Measurements from ENCODE around the gene RTTN. TPM values are rescaled to one million over a fixed set of nuclear protein-coding genes. Genes with fewer than 3 reads are reported as not detected.

The RTTN gene
- total and polyA plus RNA-seq, 3 donors from 2014 or later, result 23.1 to 67.0 (median 40.1) TPM

- WGBS, 2 donors, result 79 to 83% methylated on average over 1 of the region's 1 CpG
- no peak for DNase-seq
- no peaks in the 10 kb centered on the region for H3K36me3 ChIP-seq (ENCODE audit: low read depth, missing control alignments)
- no peaks in the 10 kb centered on the region for H3K4me1 ChIP-seq
- no peaks in the 10 kb centered on the region for H3K9me3 ChIP-seq
- TF ChIP-seq POLR2A (IDR thresholded peaks at IDR 0.05) (no peak), CTCF (IDR thresholded peaks at IDR 0.05) (no peak)
- no peak overlapping the region for H3K4me3 ChIP-seq
- H3K27ac ChIP-seq, result no peak overlapping the region
- intact Hi-C loops (cut with DNase I; ENCODE audit: low total_unique reads), result no loop called here
- H3K27me3 ChIP-seq, result no peaks in the 10 kb centered on the region
These were observed 115.6 kb downstream of the RTTN start for GRCh38 chr18:70089858-70090257.

- Histone ChIP-seq H3K36me3 (ENCODE audit: low read depth, missing control alignments) (no peaks in the 10 kb centered on the region), H3K4me1 (no peaks in the 10 kb centered on the region), H3K27ac (no peak overlapping the region), H3K9me3 (no peaks in the 10 kb centered on the region), H3K4me3 (no peak overlapping the region), H3K27me3 (no peaks in the 10 kb centered on the region)
- WGBS, 2 donors, result 85 to 86% methylated on average over 4 of the region's 4 CpGs
- TF ChIP-seq POLR2A (IDR thresholded peaks at IDR 0.05) (no peak), CTCF (IDR thresholded peaks at IDR 0.05) (no peak)
- DNase-seq, result no peak
- intact Hi-C loops (cut with DNase I; ENCODE audit: low total_unique reads), result no loop called here
These were observed 119.4 kb downstream of the RTTN start for GRCh38 chr18:70086085-70086484.

- Histone ChIP-seq H3K27me3 (no peaks in the 10 kb centered on the region), H3K9me3 (no peaks in the 10 kb centered on the region), H3K36me3 (ENCODE audit: low read depth, missing control alignments) (no peaks in the 10 kb centered on the region), H3K27ac (no peak overlapping the region), H3K4me3 (no peak overlapping the region), H3K4me1 (no peaks in the 10 kb centered on the region)
- no peak for TF ChIP-seq CTCF (IDR thresholded peaks at IDR 0.05)
- TF ChIP-seq POLR2A (IDR thresholded peaks at IDR 0.05), result no peak
- 72 to 73% methylated on average over 5 of the region's 5 CpGs for WGBS, 2 donors
- intact Hi-C loops (cut with DNase I; ENCODE audit: low total_unique reads), result no loop called here
- DNase-seq, result no peak
These were observed 119.8 kb downstream of the RTTN start for GRCh38 chr18:70085641-70086040.

- no peaks in the 10 kb centered on the region for H3K4me1 ChIP-seq
- H3K9me3 ChIP-seq, result no peaks in the 10 kb centered on the region
- WGBS, 2 donors, result 83 to 96% methylated on average over 2 of the region's 2 CpGs
- H3K27ac ChIP-seq, result no peak overlapping the region
- no peak for TF ChIP-seq POLR2A (IDR thresholded peaks at IDR 0.05)
- no peak for TF ChIP-seq CTCF (IDR thresholded peaks at IDR 0.05)
- H3K36me3 ChIP-seq (ENCODE audit: low read depth, missing control alignments), result no peaks in the 10 kb centered on the region
- H3K4me3 ChIP-seq, result no peak overlapping the region
- no peak for DNase-seq
- intact Hi-C loops (cut with DNase I; ENCODE audit: low total_unique reads), result no loop called here
- no peaks in the 10 kb centered on the region for H3K27me3 ChIP-seq
These were observed 123.1 kb downstream of the RTTN start for GRCh38 chr18:70082430-70082829.

GRCh38 chr18:70078106-70078505, 127.4 kb downstream of the RTTN start:
- no peak for DNase-seq
- Histone ChIP-seq H3K9me3 (no peaks in the 10 kb centered on the region), H3K27ac (no peak overlapping the region), H3K36me3 (ENCODE audit: low read depth, missing control alignments) (no peaks in the 10 kb centered on the region), H3K4me3 (no peak overlapping the region), H3K27me3 (no peaks in the 10 kb centered on the region), H3K4me1 (no peaks in the 10 kb centered on the region)
- TF ChIP-seq CTCF (IDR thresholded peaks at IDR 0.05) (no peak), POLR2A (IDR thresholded peaks at IDR 0.05) (no peak)
- intact Hi-C loops (cut with DNase I; ENCODE audit: low total_unique reads), result no loop called here

All from testis (tissue), 3 donors.